OCI-LY1 (cell line): Measurements from ENCODE around the gene CASZ1.

Experiments
- EZH2 ChIP-seq: fragments of 200-600 bp; sonication (generic), shearing (Covaris generic); IDR thresholded peaks from 2 replicates; pipeline ENCODE4 v1.8.0; 2017; ENCODE audit warnings: borderline replicate concordance, mixed run types, mild to moderate bottlenecking, antibody characterized with exemption, low read length, moderate library complexity, mixed read lengths
- TF ChIP-seq, protein P1 (sequence below): fragments of 200-600 bp; sonication (generic), shearing (Covaris generic); IDR thresholded peaks from 2 replicates; pipeline ENCODE4 v1.5.1; 2017; ENCODE audit warnings: mild to moderate bottlenecking, antibody characterized with exemption, low read length, moderate library complexity, mixed read lengths

DNA sequence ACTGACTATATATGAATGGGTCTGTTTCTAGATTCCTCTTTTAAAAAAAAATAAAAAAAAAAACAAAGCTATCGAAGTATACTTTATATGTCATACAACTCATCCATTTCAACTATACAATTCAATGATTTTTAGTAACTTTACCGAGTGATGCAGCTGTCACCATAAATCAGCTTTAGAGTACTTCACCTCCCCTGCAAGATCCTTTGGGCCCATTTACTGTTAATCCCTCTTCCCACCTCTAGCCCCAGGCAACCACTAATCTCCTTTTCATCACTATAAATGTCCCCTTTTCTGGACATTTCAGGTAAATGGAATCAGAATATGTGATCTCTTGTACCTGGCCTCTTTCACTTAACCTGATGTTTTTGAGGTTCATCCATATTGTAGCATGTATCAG, 187.8 kb downstream of the CASZ1 start:
- TF ChIP-seq, protein P1, sequence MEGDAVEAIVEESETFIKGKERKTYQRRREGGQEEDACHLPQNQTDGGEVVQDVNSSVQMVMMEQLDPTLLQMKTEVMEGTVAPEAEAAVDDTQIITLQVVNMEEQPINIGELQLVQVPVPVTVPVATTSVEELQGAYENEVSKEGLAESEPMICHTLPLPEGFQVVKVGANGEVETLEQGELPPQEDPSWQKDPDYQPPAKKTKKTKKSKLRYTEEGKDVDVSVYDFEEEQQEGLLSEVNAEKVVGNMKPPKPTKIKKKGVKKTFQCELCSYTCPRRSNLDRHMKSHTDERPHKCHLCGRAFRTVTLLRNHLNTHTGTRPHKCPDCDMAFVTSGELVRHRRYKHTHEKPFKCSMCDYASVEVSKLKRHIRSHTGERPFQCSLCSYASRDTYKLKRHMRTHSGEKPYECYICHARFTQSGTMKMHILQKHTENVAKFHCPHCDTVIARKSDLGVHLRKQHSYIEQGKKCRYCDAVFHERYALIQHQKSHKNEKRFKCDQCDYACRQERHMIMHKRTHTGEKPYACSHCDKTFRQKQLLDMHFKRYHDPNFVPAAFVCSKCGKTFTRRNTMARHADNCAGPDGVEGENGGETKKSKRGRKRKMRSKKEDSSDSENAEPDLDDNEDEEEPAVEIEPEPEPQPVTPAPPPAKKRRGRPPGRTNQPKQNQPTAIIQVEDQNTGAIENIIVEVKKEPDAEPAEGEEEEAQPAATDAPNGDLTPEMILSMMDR = no peak
- TF ChIP-seq EZH2 = no peak
